HG03039 (cell line): ENCODE results near the gene L1CAM.

Experiments
- ATAC-seq: cut with Tn5 transposase; IDR thresholded peaks from one replicate; pipeline ENCODE4 v1.9.1; 2021; ENCODE audit warnings: mild to moderate bottlenecking, moderate library complexity; ENCODE audit not compliant: unreplicated experiment

Gene L1CAM

GRCh38 chrX:153925739-153926551, 40.0 kb upstream of the L1CAM start, which contains the start of gene ARHGAP4:
ARHGAP4 (minus strand) TSS chrX:153926264; CDS start chrX:153926202, 62 bp downstream.
- ATAC-seq: peak; percentile 21

DNA sequence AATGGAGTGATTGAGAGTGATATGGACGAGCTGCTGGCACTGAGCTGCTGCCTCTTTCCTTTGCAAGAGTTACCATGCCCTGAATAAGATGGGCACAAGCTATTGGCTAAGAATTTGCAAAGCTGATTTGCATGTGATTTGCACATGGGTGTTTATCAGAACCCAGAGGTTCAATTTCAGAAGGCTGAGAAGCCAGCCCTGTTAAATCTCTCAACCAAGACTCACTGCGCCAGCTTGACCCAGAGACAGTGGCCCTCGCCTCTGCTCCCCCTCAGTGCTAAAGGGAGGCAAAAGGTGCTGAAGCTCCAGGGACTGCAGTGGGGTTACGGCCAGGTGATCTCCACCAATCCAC, 39.4 kb upstream of the L1CAM start:
- no peak for ATAC-seq

DNA sequence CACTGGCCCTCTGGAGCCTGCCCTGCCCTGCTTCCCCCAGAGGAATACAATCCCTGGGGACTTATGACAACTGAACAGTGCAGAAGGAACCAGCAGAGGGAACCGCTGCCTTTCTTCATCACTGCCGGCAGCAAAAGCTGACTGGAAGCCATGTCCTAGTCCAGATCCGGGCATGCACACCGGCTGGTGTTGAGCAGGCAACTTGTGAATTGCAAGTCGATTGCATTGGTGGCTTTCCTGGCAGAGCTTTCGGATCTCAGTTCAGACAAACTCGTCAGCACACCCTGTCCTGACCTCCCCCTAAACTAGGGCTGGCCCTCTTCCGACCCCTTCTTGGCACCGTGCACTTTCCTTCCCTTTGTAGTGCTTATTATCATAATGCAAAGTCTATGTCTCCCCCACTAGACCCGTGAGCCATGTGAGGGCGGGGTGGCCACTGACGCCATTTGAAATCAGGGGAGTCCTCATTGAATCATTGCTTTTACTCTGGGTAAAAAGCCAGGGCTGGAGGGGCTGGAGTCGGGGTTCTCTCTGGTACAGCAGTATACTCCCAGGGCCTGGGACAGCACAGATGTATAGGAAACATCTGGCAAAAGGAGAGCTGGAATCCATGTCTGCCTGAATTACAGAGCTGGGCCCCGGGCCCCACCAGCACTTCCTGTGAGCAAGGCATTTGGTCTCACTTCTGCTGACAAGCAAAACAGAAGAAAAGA, 38.3 kb upstream of the L1CAM start:
- no peak for ATAC-seq

GRCh38 chrX:153922932-153923857, 37.2 kb upstream of the L1CAM start:
- no peak for ATAC-seq

DNA sequence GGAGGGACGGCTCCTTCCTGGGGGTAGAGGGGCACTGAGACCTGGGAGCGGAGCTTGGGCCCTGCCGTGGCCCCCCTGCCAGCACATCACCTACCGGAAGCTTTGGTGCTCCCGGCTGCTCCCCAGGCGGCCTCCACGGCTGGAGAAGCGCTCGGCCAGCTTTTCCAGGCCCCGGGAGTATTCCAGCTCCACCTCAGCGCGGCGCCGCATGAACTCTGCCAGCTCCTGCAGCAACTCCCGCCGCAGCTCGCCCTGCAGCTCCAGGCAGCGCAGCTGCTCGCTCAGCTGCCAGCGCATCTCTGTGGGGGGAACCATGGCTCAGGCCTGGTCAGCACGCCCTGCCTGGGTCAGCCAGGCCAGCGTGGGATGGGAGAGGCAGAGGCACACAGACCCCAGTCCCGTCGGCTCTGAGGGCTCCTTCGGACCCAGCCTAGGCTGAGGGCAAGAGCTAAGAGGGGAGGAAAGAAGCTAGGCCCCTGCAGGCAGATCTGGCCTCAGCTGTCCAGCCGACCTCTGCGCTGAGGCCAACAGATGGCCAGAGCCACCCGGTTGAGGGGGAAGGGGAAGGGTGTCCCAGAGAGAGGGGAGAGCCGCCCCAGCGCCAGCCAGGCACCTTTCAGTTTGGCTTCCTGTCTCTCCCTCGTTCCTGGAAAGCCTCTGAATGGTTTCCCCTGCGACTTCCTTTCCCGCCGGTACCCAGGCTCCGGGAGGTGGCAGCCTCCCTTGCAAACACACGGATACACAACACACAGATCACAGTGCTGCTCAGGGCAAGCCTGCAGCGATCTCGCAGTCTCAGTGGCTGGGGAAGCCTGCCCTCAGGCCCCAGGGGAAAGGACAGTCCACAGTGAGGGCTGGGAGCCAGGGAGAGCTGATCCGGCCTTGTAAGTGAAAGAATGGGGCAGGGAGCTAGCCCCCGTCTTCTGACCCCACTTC, 35.8 kb upstream of the L1CAM start:
- ATAC-seq: no peak

DNA sequence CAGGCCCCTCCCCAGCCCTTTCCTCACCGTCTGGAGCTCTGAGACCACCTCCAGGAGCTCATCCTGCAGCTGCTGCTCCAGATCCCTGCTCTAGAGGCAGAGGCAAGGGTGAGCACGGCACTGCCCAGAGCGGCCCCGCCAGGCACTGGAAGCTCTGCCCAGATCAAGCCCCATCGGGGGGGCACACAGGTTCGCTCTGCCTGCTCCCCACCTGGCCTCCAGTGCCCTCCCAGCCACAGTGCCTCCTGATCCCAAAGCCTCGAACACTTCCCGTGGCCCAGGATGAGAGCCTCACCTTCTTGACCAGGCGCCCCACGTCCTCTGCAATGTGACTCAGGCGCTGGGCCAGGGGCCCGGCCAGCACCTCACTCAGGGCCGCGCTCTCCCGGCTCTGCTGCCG, 35.1 kb upstream of the L1CAM start:
- ATAC-seq: no peak

GRCh38 chrX:153920546-153920945, 34.6 kb upstream of the L1CAM start:
- ATAC-seq: no peak

- no peak for ATAC-seq
These were observed 33.3 kb upstream of the L1CAM start for GRCh38 chrX:153919281-153919680.

DNA sequence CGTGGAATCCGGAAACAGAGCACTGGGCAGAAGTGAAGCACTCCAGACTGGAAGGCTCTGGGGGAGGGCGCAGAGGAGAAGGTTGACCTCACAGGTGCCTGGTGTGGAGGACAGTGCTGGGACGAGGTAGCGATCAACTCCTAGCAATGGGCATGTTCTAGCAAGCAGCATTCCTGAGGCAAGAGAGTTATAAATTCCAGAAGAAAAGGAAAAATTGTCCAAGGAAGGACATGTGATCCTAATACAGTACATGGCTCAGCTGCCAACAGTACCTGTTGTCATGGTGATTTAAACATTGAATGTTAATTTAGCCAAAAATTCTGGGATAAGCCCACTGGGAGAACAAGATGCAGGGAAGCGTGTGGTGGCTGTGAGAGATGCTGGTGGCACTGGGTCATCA, 31.9 kb upstream of the L1CAM start:
- ATAC-seq: no peak

GRCh38 chrX:153913701-153914100, 27.7 kb upstream of the L1CAM start:
- no peak for ATAC-seq

- no peak for ATAC-seq
These were observed 27.2 kb upstream of the L1CAM start for GRCh38 chrX:153913211-153913610.

GRCh38 chrX:153911798-153912197, 25.8 kb upstream of the L1CAM start:
- ATAC-seq: no peak

DNA sequence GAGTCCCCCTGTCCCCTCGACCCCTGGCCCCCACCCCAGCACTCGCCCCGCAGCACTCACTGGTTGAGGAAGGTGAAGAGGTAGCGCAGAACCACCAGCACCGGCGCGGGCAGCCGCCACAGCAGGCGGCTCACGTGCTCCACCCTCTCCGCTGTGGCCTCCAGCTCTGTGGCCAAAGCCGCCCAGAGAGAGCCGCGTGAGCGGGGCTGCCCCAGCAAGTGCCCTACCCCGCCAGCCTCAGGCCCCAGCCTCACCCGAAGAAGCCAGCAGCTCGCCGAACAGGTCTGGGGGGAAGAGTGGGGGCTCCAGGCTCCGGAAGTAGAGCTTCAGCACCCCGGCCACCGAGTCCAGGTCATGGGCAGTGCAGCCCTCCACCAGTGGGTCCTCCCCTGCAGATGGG, 24.5 kb upstream of the L1CAM start:
- no peak for ATAC-seq

- no peak for ATAC-seq
These were observed 24.0 kb upstream of the L1CAM start for GRCh38 chrX:153909980-153910360.

GRCh38 chrX:153909024-153909979, 23.3 kb upstream of the L1CAM start:
- ATAC-seq: no peak

DNA sequence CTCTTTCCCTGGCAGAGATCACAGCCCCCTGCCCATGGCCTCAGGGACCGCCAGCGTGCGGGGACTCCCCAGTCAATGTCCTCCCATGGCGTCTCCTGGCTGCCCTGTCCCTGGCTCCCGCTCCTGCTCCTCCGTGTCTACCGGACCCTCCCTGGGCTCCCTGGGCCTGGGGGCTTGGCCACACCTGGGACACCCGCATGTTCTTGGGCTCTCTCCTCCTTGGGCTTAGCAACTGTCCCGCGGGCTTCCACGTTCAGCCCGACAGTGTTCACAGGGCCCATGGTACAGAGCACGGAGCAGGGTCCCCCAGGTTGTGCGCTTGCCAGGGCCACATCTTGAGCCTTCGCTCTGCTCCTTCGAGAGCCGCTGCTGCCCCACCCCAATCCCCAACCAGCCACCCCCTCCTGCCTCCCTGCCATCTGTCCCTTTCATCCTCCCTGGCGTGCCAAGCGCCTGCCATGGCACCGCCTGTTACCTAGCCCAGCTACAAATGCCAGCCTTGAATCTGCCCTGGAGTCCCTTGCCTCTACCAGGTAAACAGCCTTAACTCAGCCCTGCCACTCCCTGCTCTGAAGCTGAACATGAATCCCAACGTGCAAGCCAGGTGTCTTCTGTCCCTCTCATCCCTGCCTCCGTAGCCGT, 22.4 kb upstream of the L1CAM start:
- no peak for ATAC-seq

DNA sequence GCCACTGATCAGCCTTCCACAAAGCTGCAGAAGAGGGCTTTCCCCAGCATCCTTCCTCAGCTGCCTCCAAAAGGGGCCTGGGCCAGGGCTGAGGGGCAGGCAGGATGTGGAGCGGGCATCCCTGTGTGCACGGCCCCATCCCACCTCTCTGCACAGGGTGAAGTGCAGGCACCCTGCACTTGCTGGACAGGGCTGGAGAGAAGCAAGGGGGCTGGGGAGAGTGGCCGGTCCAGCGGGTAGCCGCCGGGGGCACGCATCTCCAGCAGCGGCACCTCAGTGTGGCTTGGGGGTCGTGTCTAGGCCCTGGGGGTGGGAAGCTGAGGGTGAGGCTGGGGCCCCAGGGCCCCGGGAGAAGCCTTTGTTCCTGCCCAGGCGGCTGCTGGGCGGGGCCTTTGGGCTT, 21.5 kb upstream of the L1CAM start:
- ATAC-seq: no peak

GRCh38 chrX:153906126-153906917, 20.3 kb upstream of the L1CAM start:
- no peak for ATAC-seq
